H1 (cell line): ENCODE measurements around the gene RPL37A. TPM values are rescaled to one million over a fixed set of nuclear protein-coding genes. Genes with fewer than 3 reads are reported as not detected.

ENCODE experiments used
- CTCF ChIA-PET: fragments of 300-600 bp; sonication (Branson Sonifier 250); formaldehyde crosslinking; loops from one replicate; lab custom pipeline; 2021; ENCODE audit not compliant: partially characterized antibody; lab: Charles Lee
- POLR2A ChIA-PET: fragments of 300-600 bp; sonication (Branson Sonifier 250); formaldehyde crosslinking; loops from one replicate; lab custom pipeline; 2021; ENCODE audit warnings: inconsistent platforms; ENCODE audit not compliant: partially characterized antibody; lab: Charles Lee
- DNase-seq, 2 experiments: peaks; one replicate each; pipeline versions ENCODE4 v3.0.0 to v3.0.0-alpha.2; 2010 to 2022; ENCODE audit warnings: low spot score in 2 of 2, low read depth in 1 of 2, mixed read lengths in 1 of 2
- FAIRE-seq: peaks from 2 replicates; lab custom pipeline; 2011; peaks lifted over from hg19 to GRCh38; lab: Jason Lieb, UNC
- H2AFZ ChIP-seq: 2 replicates; pipeline ENCODE4 v1.8.1; 2012; ENCODE audit warnings: low read length, inconsistent platforms
- H2AK5ac ChIP-seq: 2 replicates; pipeline ENCODE4 v1.6.1; 2013; ENCODE audit warnings: low read depth, low read length
- H2BK120ac ChIP-seq: replicated peaks from 2 replicates; pipeline ENCODE3; 2013; ENCODE audit warnings: low read depth, low read length, inconsistent platforms
- H2BK12ac ChIP-seq: 2 replicates; pipeline ENCODE4 v1.6.1; 2013; ENCODE audit warnings: low read depth, low read length
- H2BK15ac ChIP-seq: 2 replicates; pipeline ENCODE4 v1.6.1; 2013; ENCODE audit warnings: low read length
- H2BK20ac ChIP-seq: 2 replicates; pipeline ENCODE4 v1.6.1; 2013; ENCODE audit warnings: low read length
- H2BK5ac ChIP-seq: 2 replicates; pipeline ENCODE4 v1.6.1; 2013; ENCODE audit warnings: low read depth, low read length
- H3K14ac ChIP-seq: 2 replicates; pipeline ENCODE4 v1.6.1; 2013; ENCODE audit warnings: inconsistent platforms; ENCODE audit not compliant: insufficient read length
- H3K18ac ChIP-seq: 2 replicates; pipeline ENCODE4 v1.6.1; 2013; ENCODE audit warnings: low read length; ENCODE audit errors: extremely low read depth
- H3K23ac ChIP-seq: 2 replicates; pipeline ENCODE4 v1.6.1; 2013; ENCODE audit warnings: inconsistent platforms; ENCODE audit not compliant: insufficient read length
- H3K23me2 ChIP-seq: 2 replicates; pipeline ENCODE4 v1.6.1; 2013; ENCODE audit warnings: low read depth, low read length
- H3K27ac ChIP-seq: 2 replicates; pipeline ENCODE4 v1.6.1; 2011; ENCODE audit warnings: low read depth, low read length, inconsistent platforms
- H3K27me3 ChIP-seq, 4 experiments: replicated peaks in 1 of 4; 1 replicate in 1 of 4; 2 replicates in 3 of 4; pipeline versions ENCODE4 v1.6.1 to v1.8.1; 2011 to 2013; ENCODE audit warnings: low read length in 3 of 4, mild to moderate bottlenecking in 3 of 4, inconsistent platforms in 2 of 4, mixed read lengths in 2 of 4, moderate library complexity in 1 of 4; ENCODE audit not compliant: control insufficient read depth in 3 of 4, insufficient read depth in 3 of 4; ENCODE audit errors: extremely low read depth in 1 of 4
- H3K36me3 ChIP-seq, 4 experiments: 2 replicates each; pipeline versions ENCODE4 v1.6.1 to v1.8.1; 2011 to 2013; ENCODE audit warnings: mild to moderate bottlenecking in 4 of 4, low read length in 3 of 4, moderate library complexity in 2 of 4, control low read depth in 1 of 4, inconsistent platforms in 1 of 4; ENCODE audit not compliant: insufficient read depth in 4 of 4, control insufficient read depth in 2 of 4
- H3K4ac ChIP-seq: replicated peaks from 2 replicates; pipeline ENCODE3; 2013; ENCODE audit warnings: low read length, low read depth, mixed read lengths, inconsistent platforms; ENCODE audit not compliant: insufficient read length
- H3K4me1 ChIP-seq, 4 experiments: replicated peaks in 1 of 4; 1 replicate in 1 of 4; 2 replicates in 3 of 4; pipeline versions ENCODE4 v1.6.1 to v1.8.1; 2011 to 2013; ENCODE audit warnings: low read length in 3 of 4, inconsistent platforms in 2 of 4, mixed read lengths in 1 of 4; ENCODE audit not compliant: insufficient read depth in 4 of 4, control insufficient read depth in 3 of 4
- H3K4me2 ChIP-seq, 2 experiments: 2 replicates each; pipeline versions ENCODE4 v1.6.1 to v1.8.1; 2011 to 2013; ENCODE audit warnings: low read depth in 2 of 2, low read length in 2 of 2, control low read depth in 1 of 2, inconsistent platforms in 1 of 2, mild to moderate bottlenecking in 1 of 2; ENCODE audit not compliant: insufficient read depth in 1 of 2
- H3K4me3 ChIP-seq, 4 experiments: fragments of 200-600, 300-600 bp in 1 of 4; sonication (generic), shearing (Covaris generic), sonication (Bioruptor Twin) in 1 of 4; 2 replicates each; pipeline versions ENCODE4 v1.5.1 to v1.8.1; 2011 to 2016; ENCODE audit warnings: low read length in 4 of 4, low read depth in 3 of 4, control low read depth in 2 of 4, inconsistent platforms in 2 of 4, mild to moderate bottlenecking in 2 of 4, mixed read lengths in 1 of 4, moderate library complexity in 1 of 4; ENCODE audit not compliant: insufficient read depth in 2 of 4; ENCODE audit errors: extremely low read depth in 1 of 4
- H3K56ac ChIP-seq: replicated peaks from 2 replicates; pipeline ENCODE3; 2013; ENCODE audit warnings: low read depth, mild to moderate bottlenecking, mixed read lengths, low read length, inconsistent platforms; ENCODE audit not compliant: insufficient read length
- H3K79me1 ChIP-seq: 2 replicates; pipeline ENCODE4 v1.6.1; 2013; ENCODE audit warnings: low read depth, low read length, control low read depth
- H3K79me2 ChIP-seq, 2 experiments: 2 replicates each; pipeline versions ENCODE4 v1.6.1 to v1.8.1; 2012 to 2013; ENCODE audit warnings: low read length in 2 of 2, mild to moderate bottlenecking in 2 of 2, inconsistent platforms in 1 of 2; ENCODE audit not compliant: insufficient read depth in 2 of 2, control insufficient read depth in 1 of 2
- H3K9ac ChIP-seq, 4 experiments: replicated peaks in 1 of 4; 1 replicate in 1 of 4; 2 replicates in 3 of 4; pipeline versions ENCODE4 v1.6.1 to v1.8.1; 2011 to 2013; ENCODE audit warnings: low read depth in 3 of 4, low read length in 3 of 4, control low read depth in 2 of 4, mild to moderate bottlenecking in 2 of 4, moderate library complexity in 2 of 4, inconsistent platforms in 1 of 4; ENCODE audit errors: extremely low read depth in 1 of 4
- H3K9me3 ChIP-seq, 2 experiments: 2 replicates each; pipeline versions ENCODE4 v1.6.1 to v1.8.1; 2012 to 2013; ENCODE audit warnings: mild to moderate bottlenecking in 2 of 2, moderate library complexity in 2 of 2, control low read depth in 1 of 2, inconsistent platforms in 1 of 2, low read depth in 1 of 2, low read length in 1 of 2, mixed read lengths in 1 of 2; ENCODE audit not compliant: insufficient read depth in 2 of 2
- H4K20me1 ChIP-seq, 2 experiments: replicated peaks in 1 of 2; 2 replicates each; pipeline versions ENCODE3 to v1.8.1; 2011 to 2013; ENCODE audit warnings: inconsistent platforms in 2 of 2, low read length in 2 of 2, mild to moderate bottlenecking in 1 of 2; ENCODE audit not compliant: insufficient read depth in 2 of 2, control insufficient read depth in 1 of 2
- H4K5ac ChIP-seq: 2 replicates; pipeline ENCODE4 v1.6.1; 2013; ENCODE audit warnings: low read length, low read depth, mixed read lengths, inconsistent platforms; ENCODE audit not compliant: insufficient read length
- H4K8ac ChIP-seq: 2 replicates; pipeline ENCODE4 v1.8.0; 2013; ENCODE audit warnings: mild to moderate bottlenecking, moderate library complexity, low read length, inconsistent platforms; ENCODE audit not compliant: insufficient read depth; ENCODE audit errors: extremely low read depth
- H4K91ac ChIP-seq: replicated peaks from 2 replicates; pipeline ENCODE3; 2013; ENCODE audit warnings: low read length, mixed read lengths, inconsistent platforms; ENCODE audit not compliant: insufficient read length
- CTCF ChIP-seq, 3 experiments: IDR thresholded peaks; 1 replicate in 2 of 3; 2 replicates in 1 of 3; pipeline versions ENCODE4 v1.5.1 to v1.6.1; 2011; ENCODE audit warnings: low read length in 3 of 3, mild to moderate bottlenecking in 3 of 3, inconsistent platforms in 2 of 3, low read depth in 1 of 3, moderate library complexity in 1 of 3; ENCODE audit not compliant: insufficient read depth in 1 of 3; ENCODE audit errors: control extremely low read depth in 1 of 3
- EZH2 ChIP-seq: fragments of 200-600 bp; sonication (generic); IDR thresholded peaks from 2 replicates; pipeline ENCODE4 v1.7.1; 2012; ENCODE audit warnings: low read depth, mild to moderate bottlenecking, moderate library complexity, low read length, inconsistent platforms; ENCODE audit not compliant: severe bottlenecking
- FOSL1 ChIP-seq: IDR thresholded peaks from 2 replicates; pipeline ENCODE4 v1.6.1; 2011; ENCODE audit warnings: mild to moderate bottlenecking, low read depth, low read length, moderate library complexity; ENCODE audit not compliant: insufficient read depth
- HDAC2 ChIP-seq, 2 experiments: fragments of 300-600 bp in 1 of 2; sonication (generic) in 1 of 2; IDR thresholded peaks; 2 replicates each; pipeline ENCODE4 v1.6.1; 2011 to 2012; ENCODE audit warnings: low read depth in 2 of 2, low read length in 2 of 2, mild to moderate bottlenecking in 2 of 2, moderate library complexity in 2 of 2, borderline replicate concordance in 1 of 2, inconsistent platforms in 1 of 2
- KDM4A ChIP-seq: IDR thresholded peaks from one replicate; pipeline ENCODE4 v1.7.1; 2012; ENCODE audit warnings: low read depth, mild to moderate bottlenecking, moderate library complexity, low read length, inconsistent platforms; ENCODE audit not compliant: severe bottlenecking
- RXRA ChIP-seq: IDR thresholded peaks from 2 replicates; pipeline ENCODE4 v1.6.1; 2011; ENCODE audit warnings: low read depth, mild to moderate bottlenecking, low read length, moderate library complexity; ENCODE audit not compliant: insufficient read depth
- SUZ12 ChIP-seq: fragments of 200-600 bp; sonication (generic); IDR thresholded peaks from 2 replicates; pipeline ENCODE4 v1.6.1; 2012; ENCODE audit warnings: mild to moderate bottlenecking, inconsistent platforms, low read length, moderate library complexity, mixed read lengths
- TAF1 ChIP-seq: IDR thresholded peaks from 2 replicates; pipeline ENCODE4 v1.6.1; 2011; ENCODE audit warnings: mild to moderate bottlenecking, low read depth, low read length
- WGBS, 2 experiments: shearing (Covaris generic) in 1 of 2; methylation state at CpG; one replicate each; pipeline versions ENCODE4 v1.1.6 to v1.1.7; 2013 to 2015; ENCODE audit warnings: low lambda C conversion rate in 2 of 2, mixed read lengths in 2 of 2, inconsistent platforms in 1 of 2, low coverage in 1 of 2, missing lambda C conversion rate in 1 of 2; ENCODE audit not compliant: insufficient replicate concordance in 2 of 2, insufficient coverage in 1 of 2, insufficient read length in 1 of 2; ENCODE audit errors: extremely low coverage in 1 of 2, missing lambda C conversion rate in 1 of 2; 5-methylcytosine and 5-hydroxymethylcytosine counted together
- polyA plus RNA-seq, 7 experiments: library from polyadenylated mRNA; depleted of rRNA in 3 of 7; stranded (reverse) in 5 of 7; unstranded in 2 of 7; fragments of >200 nt in 5 of 7; fragments of 200-250 nt in 2 of 7; gene quantifications; 1 replicate in 5 of 7; 2 replicates in 1 of 7; 4 replicates in 1 of 7; pipeline versions ENCODE4 v1.2.1 to v1.2.3, GENCODE V29; 2011 to 2013; ENCODE audit warnings: missing spikeins in 2 of 7, mixed read lengths in 2 of 7
- total RNA-seq: library from RNA; stranded (reverse); fragmentation: NEBNext Ultra II Directional; extraction: Animal tissue kit (Norgen Biotek cat#: 25700); gene quantifications from 2 replicates; pipeline ENCODE4 v1.2.1, GENCODE V29; 2021

RPL37A gene
- total and polyA plus RNA-seq, 2 of the 8 experiments (the other 6 are each of a cell fraction or from before 2014, with no cell fraction given) = 1,737 to 3,180 TPM

DNA sequence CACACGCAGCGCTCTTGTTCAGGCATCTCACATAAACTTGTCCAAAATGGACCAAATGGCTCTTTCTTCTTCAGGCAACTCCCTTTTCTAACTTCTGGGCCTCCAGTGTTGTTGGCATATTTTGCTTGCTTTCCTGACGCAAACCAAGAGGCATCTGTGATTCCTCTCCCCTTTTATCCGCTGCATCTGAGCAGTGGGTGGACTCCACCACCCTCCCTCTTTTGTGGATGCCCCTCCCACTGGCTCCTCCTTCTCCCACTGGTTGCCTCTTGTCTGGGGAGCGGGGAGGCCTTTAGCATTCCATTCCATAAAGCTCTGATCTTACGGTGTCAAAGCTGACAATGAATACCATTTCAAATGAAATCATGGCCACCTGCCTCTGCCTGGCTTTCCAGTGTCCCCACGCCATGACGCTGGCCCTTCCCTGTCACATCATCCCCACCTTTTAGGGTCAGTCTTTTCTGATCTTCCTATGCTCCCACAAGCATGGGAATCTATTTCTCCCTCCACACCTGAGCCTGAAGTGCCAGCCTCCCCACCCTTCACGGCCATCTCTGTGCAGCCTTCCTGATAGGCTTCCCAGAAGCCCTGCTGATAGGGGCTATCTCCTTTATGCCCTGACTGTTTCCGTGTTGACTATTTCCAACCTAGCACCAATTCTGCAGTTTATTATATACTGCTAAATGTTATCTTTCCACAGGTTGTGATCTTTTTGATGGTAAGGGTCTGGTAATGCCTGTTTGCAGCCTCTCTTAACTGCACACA is 51.5 kb downstream of the RPL37A start:
- Histone ChIP-seq H3K79me1 (no peaks in the 10 kb centered on the region), H3K23me2 (no peaks in the 10 kb centered on the region), H3K23ac (no peak overlapping the region), H3K27me3 (no peaks in the 10 kb centered on the region), H2BK12ac (peak overlapping the region; percentile 62; the same call in 1 of the 2 replicates), H3K9me3 (no peaks in the 10 kb centered on the region), H2BK15ac (peak overlapping the region; percentile 36), H2AFZ (no peak overlapping the region), H2AK5ac (no peak overlapping the region), H3K4me2 (peak overlapping the region in 1 of 2 experiments; percentile 18; a peak in 1 of 4 replicates), H2BK120ac (no peak overlapping the region), H2BK5ac (no peak overlapping the region; the same call in 1 of the 2 replicates), H4K20me1 (no peaks in the 10 kb centered on the region), H3K27ac (no peak overlapping the region), H3K18ac (peak overlapping the region; percentile 85; the same call in 1 of the 2 replicates), H3K56ac (no peak overlapping the region), H3K4ac (no peak overlapping the region), H3K79me2 (no peaks in the 10 kb centered on the region; a peak in 1 of 4 replicates), H3K4me1 (peaks cover 7 to 14% (median 9%) of the 10 kb centered on the region in 4 experiments), H3K36me3 (no peaks in the 10 kb centered on the region), H3K9ac (no peak overlapping the region), H4K5ac (no peak overlapping the region), H3K4me3 (no peak overlapping the region), H4K8ac (no peak overlapping the region), H4K91ac (no peak overlapping the region), H2BK20ac (peak overlapping the region; percentile 82), H3K14ac (no peak overlapping the region)
- 74% methylated on average over 9 of the region's 10 CpGs; no CpG with 5 or more reads in 1 of the 2 experiments for WGBS, 2 experiments
- FAIRE-seq (peak; percentile 50), DNase-seq (peak in 1 of 2 experiments; percentile 57)
- CTCF ChIA-PET = interaction anchor here (0.6 to 1.7 kb wide), 9 partner anchors 23 to 116 kb away, joined by 3 to 11 read pairs (median 4); no protein-coding TSS in a partner anchor
- POLR2A ChIA-PET = interaction anchor here (1.1 to 1.6 kb wide), 2 partner anchors 21 to 47 kb away, joined by 3 read pairs; no protein-coding TSS in a partner anchor
- TF ChIP-seq RXRA = no peak
- no peak for TF ChIP-seq SUZ12
- no peak for TF ChIP-seq FOSL1
- no peak for TF ChIP-seq HDAC2 (IDR thresholded peaks at IDR 0.05; ENCODE audit: borderline replicate concordance in 1 of 2, low read depth in 2 of 2, low read length in 2 of 2)
- no peak for TF ChIP-seq TAF1
- TF ChIP-seq KDM4A = no peak
- TF ChIP-seq EZH2 = no peak
- TF ChIP-seq CTCF (IDR thresholded peaks at IDR 0.05; ENCODE audit: control extremely low read depth in 1 of 3, insufficient read depth in 1 of 3, low read depth in 1 of 3, low read length in 3 of 3) = no peak
